H1 (cell line): ENCODE measurements around the gene COBLL1. TPM values are rescaled to one million over a fixed set of nuclear protein-coding genes. Genes with fewer than 3 reads are reported as not detected.

Experiments
- CTCF ChIA-PET: fragments of 300-600 bp; sonication (Branson Sonifier 250); formaldehyde crosslinking; loops from one replicate; lab custom pipeline; 2021; ENCODE audit not compliant: partially characterized antibody; lab: Charles Lee
- POLR2A ChIA-PET: fragments of 300-600 bp; sonication (Branson Sonifier 250); formaldehyde crosslinking; loops from one replicate; lab custom pipeline; 2021; ENCODE audit warnings: inconsistent platforms; ENCODE audit not compliant: partially characterized antibody; lab: Charles Lee
- DNase-seq, 2 experiments: peaks; one replicate each; pipeline versions ENCODE4 v3.0.0 to v3.0.0-alpha.2; 2010 to 2022; ENCODE audit warnings: low spot score in 2 of 2, low read depth in 1 of 2, mixed read lengths in 1 of 2
- FAIRE-seq: peaks from 2 replicates; lab custom pipeline; 2011; peaks lifted over from hg19 to GRCh38; lab: Jason Lieb, UNC
- H2AFZ ChIP-seq: 2 replicates; pipeline ENCODE4 v1.8.1; 2012; ENCODE audit warnings: low read length, inconsistent platforms
- H2AK5ac ChIP-seq: 2 replicates; pipeline ENCODE4 v1.6.1; 2013; ENCODE audit warnings: low read depth, low read length
- H2BK120ac ChIP-seq: replicated peaks from 2 replicates; pipeline ENCODE3; 2013; ENCODE audit warnings: low read depth, low read length, inconsistent platforms
- H2BK12ac ChIP-seq: 2 replicates; pipeline ENCODE4 v1.6.1; 2013; ENCODE audit warnings: low read depth, low read length
- H2BK15ac ChIP-seq: 2 replicates; pipeline ENCODE4 v1.6.1; 2013; ENCODE audit warnings: low read length
- H2BK20ac ChIP-seq: 2 replicates; pipeline ENCODE4 v1.6.1; 2013; ENCODE audit warnings: low read length
- H2BK5ac ChIP-seq: 2 replicates; pipeline ENCODE4 v1.6.1; 2013; ENCODE audit warnings: low read depth, low read length
- H3K14ac ChIP-seq: 2 replicates; pipeline ENCODE4 v1.6.1; 2013; ENCODE audit warnings: inconsistent platforms; ENCODE audit not compliant: insufficient read length
- H3K18ac ChIP-seq: 2 replicates; pipeline ENCODE4 v1.6.1; 2013; ENCODE audit warnings: low read length; ENCODE audit errors: extremely low read depth
- H3K23ac ChIP-seq: 2 replicates; pipeline ENCODE4 v1.6.1; 2013; ENCODE audit warnings: inconsistent platforms; ENCODE audit not compliant: insufficient read length
- H3K23me2 ChIP-seq: 2 replicates; pipeline ENCODE4 v1.6.1; 2013; ENCODE audit warnings: low read depth, low read length
- H3K27ac ChIP-seq: 2 replicates; pipeline ENCODE4 v1.6.1; 2011; ENCODE audit warnings: low read depth, low read length, inconsistent platforms
- H3K27me3 ChIP-seq, 4 experiments: replicated peaks in 1 of 4; 1 replicate in 1 of 4; 2 replicates in 3 of 4; pipeline versions ENCODE4 v1.6.1 to v1.8.1; 2011 to 2013; ENCODE audit warnings: low read length in 3 of 4, mild to moderate bottlenecking in 3 of 4, inconsistent platforms in 2 of 4, mixed read lengths in 2 of 4, moderate library complexity in 1 of 4; ENCODE audit not compliant: control insufficient read depth in 3 of 4, insufficient read depth in 3 of 4; ENCODE audit errors: extremely low read depth in 1 of 4
- H3K36me3 ChIP-seq, 4 experiments: 2 replicates each; pipeline versions ENCODE4 v1.6.1 to v1.8.1; 2011 to 2013; ENCODE audit warnings: mild to moderate bottlenecking in 4 of 4, low read length in 3 of 4, moderate library complexity in 2 of 4, control low read depth in 1 of 4, inconsistent platforms in 1 of 4; ENCODE audit not compliant: insufficient read depth in 4 of 4, control insufficient read depth in 2 of 4
- H3K4ac ChIP-seq: replicated peaks from 2 replicates; pipeline ENCODE3; 2013; ENCODE audit warnings: low read length, low read depth, mixed read lengths, inconsistent platforms; ENCODE audit not compliant: insufficient read length
- H3K4me1 ChIP-seq, 4 experiments: replicated peaks in 1 of 4; 1 replicate in 1 of 4; 2 replicates in 3 of 4; pipeline versions ENCODE4 v1.6.1 to v1.8.1; 2011 to 2013; ENCODE audit warnings: low read length in 3 of 4, inconsistent platforms in 2 of 4, mixed read lengths in 1 of 4; ENCODE audit not compliant: insufficient read depth in 4 of 4, control insufficient read depth in 3 of 4
- H3K4me2 ChIP-seq, 2 experiments: 2 replicates each; pipeline versions ENCODE4 v1.6.1 to v1.8.1; 2011 to 2013; ENCODE audit warnings: low read depth in 2 of 2, low read length in 2 of 2, control low read depth in 1 of 2, inconsistent platforms in 1 of 2, mild to moderate bottlenecking in 1 of 2; ENCODE audit not compliant: insufficient read depth in 1 of 2
- H3K4me3 ChIP-seq, 4 experiments: fragments of 200-600, 300-600 bp in 1 of 4; sonication (generic), shearing (Covaris generic), sonication (Bioruptor Twin) in 1 of 4; 2 replicates each; pipeline versions ENCODE4 v1.5.1 to v1.8.1; 2011 to 2016; ENCODE audit warnings: low read length in 4 of 4, low read depth in 3 of 4, control low read depth in 2 of 4, inconsistent platforms in 2 of 4, mild to moderate bottlenecking in 2 of 4, mixed read lengths in 1 of 4, moderate library complexity in 1 of 4; ENCODE audit not compliant: insufficient read depth in 2 of 4; ENCODE audit errors: extremely low read depth in 1 of 4
- H3K56ac ChIP-seq: replicated peaks from 2 replicates; pipeline ENCODE3; 2013; ENCODE audit warnings: low read depth, mild to moderate bottlenecking, mixed read lengths, low read length, inconsistent platforms; ENCODE audit not compliant: insufficient read length
- H3K79me1 ChIP-seq: 2 replicates; pipeline ENCODE4 v1.6.1; 2013; ENCODE audit warnings: low read depth, low read length, control low read depth
- H3K79me2 ChIP-seq, 2 experiments: 2 replicates each; pipeline versions ENCODE4 v1.6.1 to v1.8.1; 2012 to 2013; ENCODE audit warnings: low read length in 2 of 2, mild to moderate bottlenecking in 2 of 2, inconsistent platforms in 1 of 2; ENCODE audit not compliant: insufficient read depth in 2 of 2, control insufficient read depth in 1 of 2
- H3K9ac ChIP-seq, 4 experiments: replicated peaks in 1 of 4; 1 replicate in 1 of 4; 2 replicates in 3 of 4; pipeline versions ENCODE4 v1.6.1 to v1.8.1; 2011 to 2013; ENCODE audit warnings: low read depth in 3 of 4, low read length in 3 of 4, control low read depth in 2 of 4, mild to moderate bottlenecking in 2 of 4, moderate library complexity in 2 of 4, inconsistent platforms in 1 of 4; ENCODE audit errors: extremely low read depth in 1 of 4
- H3K9me3 ChIP-seq, 2 experiments: 2 replicates each; pipeline versions ENCODE4 v1.6.1 to v1.8.1; 2012 to 2013; ENCODE audit warnings: mild to moderate bottlenecking in 2 of 2, moderate library complexity in 2 of 2, control low read depth in 1 of 2, inconsistent platforms in 1 of 2, low read depth in 1 of 2, low read length in 1 of 2, mixed read lengths in 1 of 2; ENCODE audit not compliant: insufficient read depth in 2 of 2
- H4K20me1 ChIP-seq, 2 experiments: replicated peaks in 1 of 2; 2 replicates each; pipeline versions ENCODE3 to v1.8.1; 2011 to 2013; ENCODE audit warnings: inconsistent platforms in 2 of 2, low read length in 2 of 2, mild to moderate bottlenecking in 1 of 2; ENCODE audit not compliant: insufficient read depth in 2 of 2, control insufficient read depth in 1 of 2
- H4K5ac ChIP-seq: 2 replicates; pipeline ENCODE4 v1.6.1; 2013; ENCODE audit warnings: low read length, low read depth, mixed read lengths, inconsistent platforms; ENCODE audit not compliant: insufficient read length
- H4K8ac ChIP-seq: 2 replicates; pipeline ENCODE4 v1.8.0; 2013; ENCODE audit warnings: mild to moderate bottlenecking, moderate library complexity, low read length, inconsistent platforms; ENCODE audit not compliant: insufficient read depth; ENCODE audit errors: extremely low read depth
- H4K91ac ChIP-seq: replicated peaks from 2 replicates; pipeline ENCODE3; 2013; ENCODE audit warnings: low read length, mixed read lengths, inconsistent platforms; ENCODE audit not compliant: insufficient read length
- EGR1 ChIP-seq: IDR thresholded peaks from 2 replicates; pipeline ENCODE4 v1.6.1; 2011; ENCODE audit warnings: low read depth, low read length, borderline replicate concordance
- POLR2A ChIP-seq, 2 experiments: IDR thresholded peaks; 1 replicate in 1 of 2; 2 replicates in 1 of 2; pipeline ENCODE4 v1.6.1; 2011; ENCODE audit warnings: low read depth in 2 of 2, low read length in 2 of 2, mild to moderate bottlenecking in 2 of 2; ENCODE audit errors: control extremely low read depth in 1 of 2
- RXRA ChIP-seq: IDR thresholded peaks from 2 replicates; pipeline ENCODE4 v1.6.1; 2011; ENCODE audit warnings: low read depth, mild to moderate bottlenecking, low read length, moderate library complexity; ENCODE audit not compliant: insufficient read depth
- SAP30 ChIP-seq: fragments of 300-600 bp; sonication (generic); IDR thresholded peaks from 2 replicates; pipeline ENCODE4 v1.7.1; 2012; ENCODE audit warnings: low read length, moderate library complexity, mild to moderate bottlenecking, inconsistent platforms; ENCODE audit not compliant: insufficient read depth, insufficient replicate concordance
- SP1 ChIP-seq: IDR thresholded peaks from 2 replicates; pipeline ENCODE4 v1.6.1; 2011; ENCODE audit warnings: low read depth, low read length
- TAF7 ChIP-seq: optimal IDR thresholded peaks from 2 replicates; pipeline ENCODE3; 2011; ENCODE audit warnings: low read depth, mild to moderate bottlenecking, inconsistent platforms, low read length, moderate library complexity, borderline replicate concordance
- TBP ChIP-seq: IDR thresholded peaks from 2 replicates; pipeline ENCODE4 v1.6.1; 2011; ENCODE audit warnings: low read depth, low read length, improper control_type of control experiment
- TCF12 ChIP-seq: IDR thresholded peaks from 2 replicates; pipeline ENCODE4 v1.6.1; 2011; ENCODE audit warnings: low read depth, mild to moderate bottlenecking, low read length
- WGBS, 2 experiments: shearing (Covaris generic) in 1 of 2; methylation state at CpG; one replicate each; pipeline versions ENCODE4 v1.1.6 to v1.1.7; 2013 to 2015; ENCODE audit warnings: low lambda C conversion rate in 2 of 2, mixed read lengths in 2 of 2, inconsistent platforms in 1 of 2, low coverage in 1 of 2, missing lambda C conversion rate in 1 of 2; ENCODE audit not compliant: insufficient replicate concordance in 2 of 2, insufficient coverage in 1 of 2, insufficient read length in 1 of 2; ENCODE audit errors: extremely low coverage in 1 of 2, missing lambda C conversion rate in 1 of 2; 5-methylcytosine and 5-hydroxymethylcytosine counted together
- polyA plus RNA-seq, 7 experiments: library from polyadenylated mRNA; depleted of rRNA in 3 of 7; stranded (reverse) in 5 of 7; unstranded in 2 of 7; fragments of >200 nt in 5 of 7; fragments of 200-250 nt in 2 of 7; gene quantifications; 1 replicate in 5 of 7; 2 replicates in 1 of 7; 4 replicates in 1 of 7; pipeline versions ENCODE4 v1.2.1 to v1.2.3, GENCODE V29; 2011 to 2013; ENCODE audit warnings: missing spikeins in 2 of 7, mixed read lengths in 2 of 7
- total RNA-seq: library from RNA; stranded (reverse); fragmentation: NEBNext Ultra II Directional; extraction: Animal tissue kit (Norgen Biotek cat#: 25700); gene quantifications from 2 replicates; pipeline ENCODE4 v1.2.1, GENCODE V29; 2021

Gene COBLL1
- total and polyA plus RNA-seq, 2 of the 8 experiments (the other 6 are each of a cell fraction or from before 2014, with no cell fraction given), result 2.2 to 6.2 TPM

DNA sequence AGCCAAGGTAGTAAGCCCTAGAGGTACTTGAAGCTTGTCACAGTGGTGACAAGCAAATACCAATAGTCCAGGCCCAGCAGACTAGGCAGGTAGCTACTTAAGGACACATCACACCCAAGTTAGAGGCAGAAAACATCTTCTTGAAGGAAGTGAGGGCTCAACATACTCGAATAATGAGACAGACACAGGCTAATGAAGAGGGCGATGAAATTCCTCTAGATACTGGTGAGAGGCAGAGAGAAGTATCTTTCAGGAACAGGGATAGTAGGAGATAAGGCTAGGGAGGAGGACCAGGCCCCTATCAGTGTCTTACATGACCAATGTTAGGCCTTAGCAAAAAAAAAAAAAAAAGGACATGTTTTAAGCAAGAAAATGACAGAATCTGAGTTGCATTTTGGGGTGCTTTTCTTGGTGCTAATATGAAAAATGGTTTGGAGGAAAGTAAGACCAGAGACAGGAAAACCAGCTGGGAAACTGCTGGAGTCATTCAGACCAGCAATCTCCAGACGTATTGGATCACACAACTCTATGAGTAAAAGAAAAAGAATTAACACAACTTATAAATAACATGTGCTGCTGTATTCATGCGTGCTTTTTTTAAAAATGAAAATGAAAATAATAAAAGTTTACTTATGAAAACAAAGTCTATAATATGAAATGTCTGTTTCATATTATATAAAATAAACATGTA is 37.7 kb downstream of the COBLL1 start:
- Histone ChIP-seq H4K8ac (no peak overlapping the region), H4K91ac (no peak overlapping the region), H3K9me3 (no peaks in the 10 kb centered on the region), H2BK120ac (no peak overlapping the region), H3K23ac (no peak overlapping the region), H2BK12ac (no peak overlapping the region), H3K14ac (no peak overlapping the region), H3K27ac (no peak overlapping the region), H3K4ac (no peak overlapping the region), H2AFZ (no peak overlapping the region), H2BK15ac (no peak overlapping the region), H3K79me1 (no peaks in the 10 kb centered on the region), H3K4me1 (no peaks in the 10 kb centered on the region), H4K20me1 (no peaks in the 10 kb centered on the region), H3K56ac (no peak overlapping the region), H3K9ac (no peak overlapping the region), H2BK5ac (no peak overlapping the region), H3K27me3 (no peaks in the 10 kb centered on the region), H4K5ac (no peak overlapping the region), H3K79me2 (no peaks in the 10 kb centered on the region), H3K4me3 (no peak overlapping the region), H3K18ac (no peak overlapping the region), H3K36me3 (no peaks in the 10 kb centered on the region), H3K23me2 (no peaks in the 10 kb centered on the region), H2AK5ac (no peak overlapping the region), H2BK20ac (no peak overlapping the region), H3K4me2 (no peak overlapping the region)
- no peak for FAIRE-seq
- POLR2A ChIA-PET, result no interaction called here
- CTCF ChIA-PET, result no interaction called here
- WGBS, 2 experiments, result 92% methylated on average over 4 of the region's 4 CpGs; no CpG with 5 or more reads in 1 of the 2 experiments
- DNase-seq, result no peak
- TF ChIP-seq RXRA (no peak), POLR2A (IDR thresholded peaks at IDR 0.05; ENCODE audit: control extremely low read depth in 1 of 2, low read depth in 2 of 2, low read length in 2 of 2) (no peak), TBP (no peak), SAP30 (no peak), TCF12 (no peak), SP1 (no peak), EGR1 (no peak), TAF7 (no peak)
